Neural progenitor cell (in vitro differentiated cells): Measurements from ENCODE around the gene MEOX1. TPM values are rescaled to one million over a fixed set of nuclear protein-coding genes. Genes with fewer than 3 reads are reported as not detected.

Source experiments
- DNase-seq: peaks from one replicate; pipeline ENCODE4 v3.0.0-alpha.2; 2016; ENCODE audit warnings: low spot score
- H2AFZ ChIP-seq: fragments of 200-600 bp; sonication (generic); replicated peaks from 2 replicates; pipeline ENCODE4 v1.6.1; 2016; ENCODE audit warnings: antibody characterized with exemption
- H3F3A ChIP-seq: fragments of 200-600 bp; sonication (generic); 2 replicates; pipeline ENCODE4 v1.6.1; 2016; ENCODE audit warnings: antibody characterized with exemption, low read depth
- H3K27ac ChIP-seq: fragments of 200-600 bp; sonication (generic); 2 replicates; pipeline ENCODE4 v1.5.1; 2016; ENCODE audit warnings: mild to moderate bottlenecking
- H3K27me3 ChIP-seq: fragments of 200-600 bp; sonication (generic); 2 replicates; pipeline ENCODE4 v1.6.1; 2016; ENCODE audit warnings: mild to moderate bottlenecking, moderate library complexity
- H3K36me3 ChIP-seq: fragments of 200-600 bp; sonication (generic); 2 replicates; pipeline ENCODE4 v1.5.1; 2016
- H3K4me1 ChIP-seq: fragments of 200-600 bp; sonication (generic); 2 replicates; pipeline ENCODE4 v1.6.1; 2016; ENCODE audit warnings: mixed run types
- H3K4me2 ChIP-seq: fragments of 200-600 bp; sonication (generic); 2 replicates; pipeline ENCODE4 v1.6.1; 2016
- H3K4me3 ChIP-seq: fragments of 200-600 bp; sonication (generic); 2 replicates; pipeline ENCODE4 v1.5.1; 2016
- H3K79me2 ChIP-seq: fragments of 200-600 bp; sonication (generic); 2 replicates; pipeline ENCODE4 v1.6.1; 2016; ENCODE audit warnings: low read depth
- H3K9ac ChIP-seq: fragments of 200-600 bp; sonication (generic); 2 replicates; pipeline ENCODE4 v1.6.1; 2016
- H3K9me3 ChIP-seq: fragments of 200-600 bp; sonication (generic); 2 replicates; pipeline ENCODE4 v1.5.1; 2016; ENCODE audit warnings: low read depth
- H4K20me1 ChIP-seq: fragments of 200-600 bp; sonication (generic); 2 replicates; pipeline ENCODE4 v1.6.1; 2016; ENCODE audit warnings: low read depth
- H3K27ac Mint-ChIP-seq: 3 replicates; pipeline ENCODE4 v1.8.0; 2021; ENCODE audit warnings: mixed read lengths
- H3K27me3 Mint-ChIP-seq: 2 replicates; pipeline ENCODE4 v1.8.0; 2022; ENCODE audit warnings: low read depth, mild to moderate bottlenecking, inconsistent platforms, moderate library complexity, mixed read lengths; ENCODE audit not compliant: insufficient read depth
- H3K36me3 Mint-ChIP-seq: 3 replicates; pipeline ENCODE4 v1.8.0; 2021; ENCODE audit warnings: mixed read lengths
- H3K4me1 Mint-ChIP-seq: 3 replicates; pipeline ENCODE4 v1.8.0; 2021; ENCODE audit warnings: mixed read lengths
- H3K4me3 Mint-ChIP-seq: 3 replicates; pipeline ENCODE4 v1.8.0; 2021; ENCODE audit warnings: mild to moderate bottlenecking, moderate library complexity, mixed read lengths
- H3K9me3 Mint-ChIP-seq: 3 replicates; pipeline ENCODE4 v1.8.0; 2020; ENCODE audit warnings: mixed read lengths
- CTCF ChIP-seq: fragments of 200-600 bp; sonication (generic); IDR thresholded peaks from 2 replicates; pipeline ENCODE4 v1.5.1; 2017; ENCODE audit warnings: antibody characterized with exemption, mild to moderate bottlenecking
- EZH2 ChIP-seq: fragments of 200-600 bp; sonication (generic); IDR thresholded peaks from 2 replicates; pipeline ENCODE4 v1.6.1; 2017; ENCODE audit warnings: antibody characterized with exemption, mild to moderate bottlenecking, moderate library complexity
- EZH2phosphoT487 ChIP-seq: fragments of 200-600 bp; sonication (generic); IDR thresholded peaks from 2 replicates; pipeline ENCODE4 v1.6.1; 2017; ENCODE audit warnings: antibody characterized with exemption
- total RNA-seq: library from RNA; depleted of rRNA; stranded (reverse); fragments of >200 nt; gene quantifications from 2 replicates; pipeline ENCODE4 v1.2.3, GENCODE V29; 2015; ENCODE audit warnings: low replicate concordance

Gene MEOX1
- total RNA-seq, 1 donor from 2014 or later = not detected

- TF ChIP-seq EZH2 = no peak
- TF ChIP-seq CTCF = no peak
- no peak for TF ChIP-seq EZH2phosphoT487
- Histone ChIP-seq H2AFZ (no peak overlapping the region), H3K9me3 (no peaks in the 10 kb centered on the region), H3F3A (peaks cover 7% of the 10 kb centered on the region), H3K9ac (no peak overlapping the region), H3K27ac (no peak overlapping the region), H3K36me3 (no peaks in the 10 kb centered on the region), H3K4me2 (peak overlapping the region; percentile 33), H3K4me1 (peaks cover 8% of the 10 kb centered on the region), H4K20me1 (no peaks in the 10 kb centered on the region), H3K79me2 (no peaks in the 10 kb centered on the region), H3K4me3 (no peak overlapping the region), H3K27me3 (no peaks in the 10 kb centered on the region)
- peaks cover 6% of the 10 kb centered on the region for H3K27me3 Mint-ChIP-seq
- peaks cover 40% of the 10 kb centered on the region for H3K4me1 Mint-ChIP-seq
- no peaks in the 10 kb centered on the region for H3K36me3 Mint-ChIP-seq
- H3K4me3 Mint-ChIP-seq = no peak overlapping the region
- H3K27ac Mint-ChIP-seq = peak overlapping the region; percentile 55
- DNase-seq = no peak
- no peaks in the 10 kb centered on the region for H3K9me3 Mint-ChIP-seq
These were observed 62.7 kb downstream of the MEOX1 start for GRCh38 chr17:43599046-43599395.

DNA sequence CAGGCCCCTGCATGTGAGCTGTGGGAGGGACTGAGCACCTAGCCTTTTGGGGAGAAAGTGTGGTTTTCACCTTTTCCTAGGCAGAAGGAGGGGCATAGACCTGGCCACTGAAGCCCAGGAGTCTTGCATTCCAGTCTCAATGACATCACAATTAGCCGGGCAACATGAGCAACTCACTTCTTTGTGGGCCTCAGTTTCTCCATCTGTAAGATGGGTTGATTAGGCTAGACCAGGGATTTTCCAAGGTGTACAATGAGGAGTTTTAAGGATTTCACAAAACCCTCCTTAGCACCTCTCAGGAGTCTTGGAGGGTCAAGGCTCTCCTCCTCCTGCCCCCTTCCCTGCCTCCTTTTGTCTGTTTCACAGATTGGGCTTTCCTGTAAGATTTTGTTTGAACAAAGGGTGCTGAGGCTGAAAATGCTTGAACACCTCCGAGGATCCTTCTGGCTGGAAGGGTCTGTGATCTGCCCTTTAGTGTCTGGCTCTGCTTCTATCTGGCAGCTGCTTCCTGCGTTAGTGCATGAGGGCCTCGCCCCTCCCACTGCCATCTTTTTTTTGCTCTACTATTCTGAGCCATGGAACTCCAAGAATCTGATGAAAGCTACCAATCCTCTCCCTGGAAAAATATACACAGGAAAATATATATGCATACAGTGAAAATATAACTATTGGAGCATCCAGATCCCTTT lies 63.2 kb downstream of the MEOX1 start:
- peak overlapping the region; percentile 53 for H3K4me3 Mint-ChIP-seq
- Histone ChIP-seq H3K9me3 (no peaks in the 10 kb centered on the region), H3K4me3 (no peak overlapping the region), H3K79me2 (no peaks in the 10 kb centered on the region), H2AFZ (no peak overlapping the region), H3K4me2 (peak overlapping the region; percentile 33), H3F3A (peaks cover 7% of the 10 kb centered on the region), H3K4me1 (peaks cover 8% of the 10 kb centered on the region), H4K20me1 (no peaks in the 10 kb centered on the region), H3K27me3 (no peaks in the 10 kb centered on the region), H3K9ac (no peak overlapping the region), H3K36me3 (no peaks in the 10 kb centered on the region), H3K27ac (no peak overlapping the region)
- no peak for DNase-seq
- H3K4me1 Mint-ChIP-seq = peaks cover 38% of the 10 kb centered on the region
- peaks cover 6% of the 10 kb centered on the region for H3K27me3 Mint-ChIP-seq
- no peaks in the 10 kb centered on the region for H3K36me3 Mint-ChIP-seq
- peak overlapping the region; percentile 55 for H3K27ac Mint-ChIP-seq
- no peaks in the 10 kb centered on the region for H3K9me3 Mint-ChIP-seq
- TF ChIP-seq EZH2phosphoT487 (no peak), CTCF (no peak), EZH2 (no peak)

GRCh38 chr17:43597624-43598356 lies 63.9 kb downstream of the MEOX1 start:
- Mint-ChIP-seq H3K4me1 (peaks cover 36% of the 10 kb centered on the region), H3K36me3 (no peaks in the 10 kb centered on the region), H3K4me3 (no peak overlapping the region), H3K27ac (peak overlapping the region; percentile 66), H3K27me3 (peaks cover 11% of the 10 kb centered on the region), H3K9me3 (no peaks in the 10 kb centered on the region)
- Histone ChIP-seq H2AFZ (no peak overlapping the region), H3K9me3 (no peaks in the 10 kb centered on the region), H3K4me1 (peaks cover 8% of the 10 kb centered on the region), H3F3A (peaks cover 7% of the 10 kb centered on the region), H3K27me3 (no peaks in the 10 kb centered on the region), H3K9ac (no peak overlapping the region), H3K4me2 (no peak overlapping the region), H3K27ac (no peak overlapping the region), H3K36me3 (no peaks in the 10 kb centered on the region), H4K20me1 (no peaks in the 10 kb centered on the region), H3K4me3 (no peak overlapping the region), H3K79me2 (no peaks in the 10 kb centered on the region)
- DNase-seq = no peak
- no peak for TF ChIP-seq EZH2
- no peak for TF ChIP-seq CTCF
- no peak for TF ChIP-seq EZH2phosphoT487
